GM11168 (cell line): ENCODE measurements around the gene SSH3.

ENCODE experiments used
- in situ Hi-C: fragments of 300-500 bp; cut with MboI; formaldehyde crosslinking; loops from one replicate; pipeline ENCODE4 v1.12.0; 2022; ENCODE audit warnings: low sequenced_read_pairs; ENCODE audit not compliant: unreplicated experiment

SSH3 gene

DNA sequence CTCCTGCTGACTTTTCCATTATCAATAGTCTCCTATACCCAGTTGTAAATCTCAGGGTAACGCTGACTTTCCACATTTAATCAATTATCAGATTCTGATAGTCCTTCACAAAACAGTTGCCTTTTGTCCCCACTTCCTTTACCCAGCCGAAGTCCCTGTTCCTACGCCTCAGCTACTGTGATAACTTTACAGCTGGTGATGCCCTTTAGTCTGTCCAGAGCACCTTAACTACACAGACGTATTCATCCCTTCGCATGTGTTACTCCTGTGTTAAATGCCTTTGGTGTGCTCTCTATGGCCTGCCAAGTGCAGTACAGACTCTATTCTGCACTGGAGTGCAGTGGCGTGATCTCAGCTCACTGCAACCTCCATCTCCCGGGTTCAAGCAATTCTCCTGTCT lies 20.2 kb downstream of the SSH3 start:
- in situ Hi-C loops = no loop called here

DNA sequence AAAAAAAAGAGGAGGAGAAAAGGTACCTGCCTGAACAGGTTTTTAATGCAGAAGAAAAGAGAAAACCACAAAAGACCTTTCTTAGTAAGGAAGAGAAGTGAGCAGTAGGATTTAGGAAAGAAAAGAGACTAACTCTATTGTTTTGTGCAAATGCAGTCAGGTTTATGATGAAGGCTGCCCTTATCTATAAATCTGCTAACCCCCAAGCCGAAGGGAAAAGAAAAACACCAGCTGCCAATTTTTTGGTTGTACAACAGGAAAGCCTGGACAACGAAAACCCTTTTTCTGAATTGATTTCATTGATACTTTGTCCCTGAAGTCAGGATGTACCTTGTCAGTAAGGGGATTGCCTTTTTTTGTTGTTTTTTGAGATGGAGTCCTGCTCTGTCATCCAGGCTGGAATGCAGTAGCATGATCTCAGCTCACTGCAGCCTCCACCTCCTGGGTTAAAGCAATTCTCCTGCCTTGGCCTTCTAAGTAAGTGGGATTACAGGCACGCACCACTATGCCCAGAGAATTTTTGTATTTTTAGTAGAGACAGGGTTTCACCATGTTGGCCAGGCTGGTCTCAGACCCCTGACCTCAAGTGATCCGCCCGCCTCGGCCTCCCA lies 28.9 kb downstream of the SSH3 start:
- in situ Hi-C loops = no loop called here

DNA sequence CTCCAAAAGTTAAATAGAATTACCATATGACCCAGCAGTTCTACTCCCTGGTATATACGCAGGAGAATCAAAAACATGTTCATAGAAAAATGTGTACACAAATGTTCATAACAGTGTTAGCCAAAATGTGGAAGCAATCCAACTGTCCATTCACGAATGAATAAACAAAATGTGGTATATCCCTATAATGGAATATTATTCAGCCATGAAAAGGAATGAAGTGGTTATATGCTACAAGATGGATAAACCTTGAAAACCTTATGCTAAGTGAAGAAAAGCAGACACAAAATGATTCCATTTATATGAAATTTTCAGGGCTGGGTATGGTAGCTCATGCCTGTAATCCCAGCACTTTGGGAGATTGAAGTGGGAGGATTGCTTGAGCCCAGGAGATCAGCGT lies 33.9 kb downstream of the SSH3 start:
- in situ Hi-C loops = no loop called here

DNA sequence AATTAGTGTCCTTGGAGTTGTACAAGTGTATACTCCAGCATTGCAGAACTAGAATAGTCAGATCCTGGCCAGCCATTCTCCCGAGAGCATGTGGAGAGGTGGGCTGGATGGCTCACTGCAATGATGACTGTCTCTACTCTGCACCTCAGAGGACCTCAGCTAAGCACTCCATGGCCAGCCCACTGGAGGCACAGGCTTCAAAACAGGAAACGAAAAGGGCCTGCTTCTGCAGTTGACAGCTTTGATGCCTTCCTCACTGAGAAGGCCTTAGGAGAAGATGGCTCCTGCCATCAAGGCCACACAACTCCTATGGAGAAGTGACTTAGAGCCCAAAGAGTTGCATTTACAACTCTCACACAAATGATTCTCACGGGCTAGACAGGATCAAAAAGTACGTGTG lies 40.9 kb downstream of the SSH3 start:
- in situ Hi-C loops = no loop called here

DNA sequence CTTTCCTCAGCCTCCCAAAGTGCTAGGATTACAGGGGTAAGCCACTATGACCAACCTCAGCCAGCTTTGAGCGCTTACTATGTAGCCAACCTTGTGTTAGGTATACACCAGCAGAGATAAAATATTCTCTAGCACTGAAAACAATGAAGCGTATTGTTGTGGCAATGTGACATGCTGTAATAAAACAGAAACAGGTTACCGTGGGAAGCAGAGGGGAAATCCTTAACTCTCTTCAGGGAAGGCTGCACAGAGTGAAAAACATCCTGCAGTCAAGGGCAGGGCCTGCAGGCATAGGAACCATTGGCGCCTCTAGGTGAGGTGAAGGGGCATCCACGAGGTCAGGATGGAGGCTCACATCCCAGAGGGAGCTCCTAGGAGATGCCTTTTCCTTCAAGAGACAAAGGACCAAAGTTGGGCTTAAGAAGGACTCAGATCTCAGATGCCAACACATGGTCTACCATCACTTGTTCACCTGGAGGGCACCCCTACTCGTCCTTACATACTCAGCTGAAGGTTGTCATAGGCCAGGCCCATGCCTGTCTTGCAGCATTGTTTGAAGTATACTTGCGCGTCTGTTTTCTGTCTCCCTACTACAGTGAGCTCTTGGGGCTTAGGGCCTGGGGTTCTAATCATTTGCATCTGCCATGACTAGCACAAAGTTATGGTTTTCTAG lies 42.1 kb downstream of the SSH3 start:
- in situ Hi-C loops = no loop called here

DNA sequence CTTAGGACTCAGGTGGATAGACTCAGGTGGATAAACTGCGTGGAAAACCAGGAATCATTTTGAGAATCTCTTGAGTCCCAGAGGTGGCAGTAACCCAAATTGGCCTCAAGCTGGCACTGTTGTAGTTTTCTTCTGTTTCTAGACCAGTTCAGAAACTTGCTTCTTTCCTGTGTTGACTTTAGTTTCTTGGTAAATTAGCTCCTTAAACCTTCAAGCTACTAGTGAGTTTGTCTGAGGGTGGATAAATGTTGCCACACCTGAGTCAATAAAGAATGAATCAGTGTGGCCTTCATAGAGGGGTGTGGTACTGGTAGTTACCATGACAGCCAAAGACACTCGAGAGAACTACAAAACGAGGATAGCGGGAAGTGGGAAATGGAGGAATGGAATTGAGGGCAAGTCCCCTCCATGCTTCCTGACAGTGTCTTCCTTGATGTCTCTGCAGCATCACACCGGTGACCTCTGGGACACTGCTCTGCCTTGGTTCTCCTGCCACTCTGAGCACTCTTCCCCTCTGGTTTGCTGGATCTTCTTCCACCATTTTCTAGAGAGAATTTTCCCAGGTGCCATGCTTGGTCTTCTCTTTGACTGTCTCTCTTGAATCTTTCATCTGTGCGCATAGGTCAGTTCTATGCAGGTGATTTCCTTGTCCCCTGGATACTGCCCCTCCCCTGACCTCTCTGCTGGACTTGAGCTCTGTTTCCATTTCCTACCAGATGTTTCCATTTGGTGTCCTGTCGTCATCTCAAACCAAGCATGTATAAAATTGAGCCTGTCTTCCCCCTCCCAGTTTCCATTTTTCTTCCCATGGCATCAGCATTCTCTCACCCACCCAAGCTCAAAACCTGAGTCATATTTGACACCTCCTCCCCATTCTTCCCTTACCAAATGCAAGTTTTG lies 42.8 kb downstream of the SSH3 start:
- in situ Hi-C loops = no loop called here

DNA sequence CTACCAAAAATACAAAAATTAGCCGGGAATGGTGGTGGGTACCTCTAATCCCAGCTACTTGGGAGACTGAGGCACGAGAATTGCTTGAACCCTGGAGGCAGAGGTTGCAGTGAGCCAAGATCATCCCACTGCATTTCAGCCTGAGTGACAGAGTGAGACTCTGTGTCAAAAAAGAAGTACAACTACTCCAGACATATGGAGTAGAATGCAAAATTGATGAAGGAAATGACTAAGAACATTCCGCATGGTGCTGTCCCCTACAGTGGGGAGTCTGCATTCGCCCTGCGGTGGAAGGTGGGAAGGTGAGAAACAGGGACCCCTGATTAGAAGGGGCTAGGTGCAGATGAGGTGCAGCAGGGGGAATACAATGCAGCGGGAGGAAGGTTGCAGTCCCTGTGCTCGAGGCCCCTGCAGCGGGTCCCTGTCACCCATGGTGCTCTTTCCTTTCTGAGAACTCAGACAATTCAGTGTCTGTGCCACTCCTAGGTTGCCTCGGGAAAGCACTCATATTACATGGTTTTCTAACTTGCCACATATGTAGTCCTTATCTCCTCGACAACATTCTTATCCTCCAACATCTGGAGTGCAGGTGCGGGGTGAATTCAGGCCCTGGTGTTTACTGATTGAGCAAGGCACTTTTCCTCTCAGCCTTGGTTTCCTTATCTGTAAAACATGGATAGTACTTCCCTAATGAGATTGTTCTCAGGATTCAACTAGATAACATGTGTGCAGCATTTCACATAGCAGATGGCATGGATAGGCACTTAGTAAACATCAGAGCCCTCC lies 44.8 kb downstream of the SSH3 start:
- in situ Hi-C loops = no loop called here

DNA sequence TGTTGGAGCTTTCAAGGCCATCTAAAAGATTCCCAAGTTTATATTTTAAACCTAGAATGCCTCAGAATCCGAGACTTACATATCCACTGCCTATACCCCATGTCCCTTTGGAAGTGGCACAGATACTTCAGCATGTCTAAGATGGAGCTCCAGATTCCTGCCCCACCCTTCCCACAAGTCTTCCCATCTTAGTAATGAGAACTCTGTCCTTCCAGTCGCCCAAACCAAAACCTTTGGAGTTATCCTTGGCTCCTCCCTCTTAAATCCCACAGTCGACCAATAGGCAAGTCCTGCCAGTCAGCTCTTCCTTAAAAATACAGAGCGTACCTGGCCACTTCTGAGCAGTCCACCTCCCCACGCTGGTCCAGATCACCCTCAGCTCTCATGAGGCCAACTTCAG lies 45.7 kb downstream of the SSH3 start:
- in situ Hi-C loops = no loop called here

DNA sequence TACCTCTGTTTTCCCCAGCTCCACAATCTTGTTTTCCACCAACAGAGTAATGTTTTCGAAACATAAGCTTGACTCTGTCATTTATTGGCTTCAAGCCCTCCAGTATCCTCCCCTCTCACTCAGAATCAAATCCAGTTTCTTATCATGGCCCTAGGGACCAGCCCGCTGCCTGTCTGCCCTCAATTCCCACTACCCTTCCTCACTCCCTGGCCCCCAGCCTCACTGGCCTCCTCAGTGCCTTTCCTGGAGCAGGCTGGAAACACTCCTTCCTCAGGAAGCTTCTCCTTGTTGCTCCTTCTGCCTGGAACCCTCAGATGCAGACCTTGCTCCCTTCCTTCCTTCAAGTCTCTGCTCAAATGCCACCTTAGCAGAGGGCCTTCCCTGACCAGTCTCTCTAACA lies 46.1 kb downstream of the SSH3 start:
- in situ Hi-C loops = no loop called here

DNA sequence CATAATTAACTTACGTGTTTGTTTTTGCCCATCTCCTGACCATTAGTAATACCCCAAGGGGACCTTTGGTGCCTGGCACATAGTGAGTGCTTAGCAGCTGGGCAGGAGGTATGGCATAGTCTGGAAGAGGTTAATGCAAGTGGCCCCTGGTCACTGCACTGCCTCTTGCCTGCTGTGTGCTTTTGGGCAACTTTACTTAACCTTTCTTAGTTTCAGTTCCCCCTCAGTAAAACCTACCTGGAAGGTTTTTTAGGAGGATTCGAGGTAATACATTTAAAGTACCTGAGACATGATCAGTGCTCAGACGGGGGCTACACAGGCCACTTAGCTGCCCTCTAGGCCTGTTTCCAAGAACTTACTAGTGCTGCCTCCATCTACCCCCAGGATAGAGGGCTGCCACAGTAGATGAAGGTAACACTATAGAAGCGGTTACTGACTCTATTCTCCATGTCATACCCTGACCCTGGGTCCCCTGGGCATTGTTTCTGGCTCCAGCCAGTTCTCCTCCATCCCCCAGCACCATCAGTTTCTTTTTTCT lies 46.7 kb downstream of the SSH3 start:
- in situ Hi-C loops = loop anchor here (5.0 kb wide), 1 partner anchor 37 kb away; no protein-coding TSS in a partner anchor

DNA sequence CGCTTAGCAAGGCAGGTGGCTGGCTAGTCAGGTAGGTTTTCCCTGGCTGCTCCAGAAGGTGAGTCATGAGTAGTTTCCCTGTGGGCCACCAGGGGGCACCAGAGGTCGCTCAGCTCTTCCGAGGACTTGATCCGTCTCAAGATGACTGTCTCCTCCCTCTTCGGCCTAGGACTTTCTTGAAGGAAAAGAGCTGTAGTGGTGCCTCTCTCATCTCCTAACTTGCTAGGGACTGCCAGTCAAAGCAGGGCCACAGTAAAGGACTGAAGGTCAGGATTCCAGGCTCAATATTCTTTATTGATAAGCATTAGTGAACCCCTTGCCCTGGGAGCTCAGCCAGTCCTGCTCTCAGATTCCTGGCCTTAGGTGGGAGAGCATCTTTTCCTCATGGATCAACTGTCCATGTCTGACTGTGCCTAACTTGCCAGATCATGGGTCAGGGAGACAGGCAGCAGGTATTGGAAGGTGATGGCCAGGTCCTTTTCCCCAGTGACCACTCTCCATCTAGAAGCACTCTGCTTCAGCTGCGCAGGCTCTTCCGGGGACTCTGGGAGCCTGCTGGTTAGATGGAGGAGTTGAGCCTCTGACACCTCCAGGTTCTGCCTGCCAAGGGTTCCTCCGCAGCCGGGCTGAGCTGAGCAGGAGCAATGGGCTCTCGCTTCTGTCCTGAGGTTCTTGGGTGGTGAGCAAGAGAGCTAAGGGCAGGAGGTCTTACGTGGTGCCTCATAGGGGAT lies 48.1 kb downstream of the SSH3 start:
- in situ Hi-C loops = loop anchor here (5.0 kb wide), 1 partner anchor 36 kb away; no protein-coding TSS in a partner anchor

DNA sequence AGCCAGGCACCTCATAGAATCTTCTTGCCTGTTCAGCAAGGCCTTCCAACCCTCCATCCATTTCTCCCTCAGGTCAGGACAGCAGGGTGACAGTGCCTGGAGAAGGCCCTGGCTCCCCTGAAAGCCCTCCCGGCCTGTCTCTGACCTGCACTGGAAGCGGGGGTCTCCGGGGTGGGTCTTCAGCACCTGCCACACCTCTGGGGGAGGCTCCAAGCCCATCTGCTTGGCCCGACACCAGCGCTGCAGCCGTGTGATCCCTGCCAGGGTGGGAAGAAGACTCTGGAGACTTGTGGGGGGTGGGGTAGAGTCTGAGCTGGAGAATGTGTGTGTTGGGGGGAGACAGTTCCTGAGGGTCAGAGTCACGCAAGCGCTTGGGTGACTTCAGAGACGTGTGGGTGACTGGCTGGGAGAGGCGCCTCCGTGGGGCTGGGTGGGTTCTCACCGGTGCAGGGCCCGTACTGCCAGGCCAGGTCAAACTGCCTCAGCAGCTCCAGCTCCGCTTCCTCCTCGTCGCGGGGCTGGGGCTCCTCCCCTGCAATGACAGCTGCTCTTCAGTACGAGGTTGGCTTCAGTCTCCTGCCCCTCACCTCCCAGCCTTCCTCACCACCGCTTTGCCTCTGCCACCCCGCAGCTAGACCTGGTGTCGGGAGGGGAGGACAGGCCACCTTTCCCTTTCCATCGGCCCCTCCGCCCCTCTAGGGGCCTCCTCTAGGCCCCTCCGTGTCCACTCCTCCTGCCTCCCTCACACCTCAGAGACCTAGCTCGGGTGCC lies 49.4 kb downstream of the SSH3 start:
- in situ Hi-C loops = loop anchor here (5.0 kb wide), 1 partner anchor 35 kb away; no protein-coding TSS in a partner anchor

DNA sequence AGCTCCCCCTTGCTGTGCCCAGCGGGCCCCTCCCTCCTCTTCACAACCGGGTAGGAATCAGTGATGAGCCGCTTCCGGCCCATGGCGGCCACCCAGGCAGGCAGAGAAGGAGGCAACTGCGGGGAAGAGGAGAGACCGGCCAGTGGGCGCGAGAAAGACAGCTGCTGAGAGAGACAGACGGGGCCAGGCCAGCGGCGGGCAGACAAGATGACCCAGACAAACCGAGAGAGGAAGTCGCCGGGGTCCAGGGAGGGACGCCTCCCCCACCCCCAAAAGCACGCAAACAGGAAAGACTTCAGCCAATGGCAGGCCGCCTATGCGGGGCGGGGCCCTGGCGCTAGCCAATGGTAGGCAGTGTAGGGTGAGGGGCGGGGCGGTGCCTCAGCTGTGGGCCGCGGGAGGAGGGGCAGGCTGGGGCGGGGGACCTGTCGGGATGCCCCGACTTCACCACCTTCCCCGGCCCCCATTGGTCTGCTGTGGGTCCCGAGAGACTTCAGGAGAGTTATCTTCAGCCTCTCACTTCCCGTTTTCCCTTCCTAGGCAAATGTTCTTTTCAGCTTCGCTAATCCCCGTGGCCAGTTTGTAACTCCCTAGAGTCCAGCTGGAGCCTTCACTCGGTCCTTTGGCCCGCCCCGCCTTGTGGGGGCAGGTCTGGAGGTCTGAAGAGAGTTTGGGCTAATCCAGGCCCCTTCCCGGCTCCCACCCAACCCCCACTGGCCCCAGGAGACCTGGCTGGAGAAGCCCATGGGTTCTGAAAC lies 50.2 kb downstream of the SSH3 start, which contains the start of gene POLD4:
TSS of gene POLD4 (minus strand) at position 230 of the 758 bp plus-strand sequence. CDS start at position 83, 147 bp downstream.
- in situ Hi-C loops = loop anchor here (5.0 kb wide), 1 partner anchor 34 kb away; no protein-coding TSS in a partner anchor

DNA sequence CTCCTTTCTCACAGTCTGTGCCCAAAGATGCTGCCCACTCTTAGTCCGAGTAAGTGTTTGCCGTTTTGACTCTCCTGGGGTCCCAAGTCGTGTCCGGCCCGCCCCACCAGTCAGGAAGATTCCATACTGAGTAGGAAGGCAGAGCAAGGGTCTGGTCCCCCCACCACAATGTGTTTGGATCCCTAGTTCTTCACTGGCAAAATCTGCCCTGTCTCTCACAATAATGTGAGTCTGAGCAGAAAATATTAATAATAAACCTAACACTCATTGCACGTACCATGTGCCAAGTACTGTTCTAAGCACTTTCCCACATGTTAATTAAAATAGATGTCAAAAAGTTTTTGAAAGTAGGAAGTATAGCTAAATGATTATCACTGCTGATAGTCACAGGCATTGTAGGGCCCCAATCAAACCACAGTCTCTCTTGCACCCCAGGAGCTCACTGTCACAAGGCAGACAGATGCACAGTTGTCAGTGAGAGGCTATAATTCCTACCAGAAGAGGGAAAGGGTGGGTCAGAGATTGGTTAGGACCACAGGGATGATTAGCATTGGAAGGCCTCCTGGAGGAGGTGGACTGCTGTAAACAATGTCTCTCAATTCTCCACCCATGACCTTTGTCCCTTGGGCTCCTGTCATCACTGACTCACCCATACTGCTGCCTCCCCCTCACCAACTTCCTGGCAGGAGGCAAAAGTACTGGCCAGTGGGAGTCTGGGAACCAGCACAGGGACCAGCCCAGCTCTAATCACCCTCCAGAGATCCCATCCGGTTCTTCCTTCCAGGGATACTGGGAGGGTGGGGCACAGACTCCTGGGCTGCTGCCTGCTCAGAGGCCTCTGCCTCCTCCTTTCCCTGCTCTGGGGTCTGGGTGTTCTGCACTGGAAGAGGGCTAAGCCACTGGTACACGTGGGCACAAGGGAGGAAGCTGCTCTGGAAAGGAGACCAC lies 51.0 kb downstream of the SSH3 start:
- in situ Hi-C loops = loop anchor here (5.0 kb wide), 1 partner anchor 33 kb away; no protein-coding TSS in a partner anchor

DNA sequence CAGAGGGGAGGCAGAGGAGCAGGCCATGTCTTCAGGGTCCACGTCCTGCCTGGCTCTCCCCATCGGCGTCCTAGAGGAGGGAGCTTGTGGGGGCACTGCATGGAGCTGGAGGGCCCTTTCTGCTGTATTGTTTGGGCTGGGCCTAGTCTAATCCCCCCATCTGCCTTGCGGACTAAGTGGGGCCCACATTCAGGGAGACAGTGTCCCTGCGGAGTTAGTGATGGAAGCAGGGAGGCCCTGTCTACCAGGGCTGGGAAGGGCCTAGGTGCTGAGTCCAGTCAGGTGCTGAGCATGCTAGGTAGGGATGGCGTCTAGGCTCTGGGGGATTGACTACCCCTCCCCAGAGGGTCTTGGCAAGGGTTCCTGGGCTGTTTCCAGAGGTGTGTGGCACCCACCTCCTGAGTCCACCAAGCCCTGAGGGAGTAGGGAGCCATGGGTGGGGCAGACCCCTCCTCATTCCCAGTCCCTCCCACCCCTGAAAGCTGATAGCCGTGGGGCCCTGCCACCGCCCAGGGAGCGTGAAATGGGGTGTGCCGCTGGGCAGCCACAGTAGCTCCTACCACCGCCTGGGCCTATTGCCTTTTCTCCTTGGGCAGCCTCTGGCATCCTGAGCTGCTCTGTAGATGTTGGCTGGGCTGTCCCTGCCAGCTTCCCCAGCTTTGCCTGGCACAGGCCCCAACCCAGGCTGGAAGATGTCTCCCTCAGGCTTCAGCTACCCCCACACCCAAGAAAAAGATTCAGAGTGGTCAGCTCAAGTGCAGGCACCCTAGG lies 51.9 kb downstream of the SSH3 start:
- in situ Hi-C loops = no loop called here
